SU-DHL-6 (cell line): ENCODE results near the gene FCGR3A.

Source experiments
- EZH2phosphoT487 ChIP-seq: fragments of 200-600 bp; sonication (generic), shearing (Covaris generic); conservative IDR thresholded peaks from 2 replicates; pipeline ENCODE4 v1.6.1; 2018; ENCODE audit warnings: mild to moderate bottlenecking, antibody characterized with exemption, low read length, moderate library complexity, mixed read lengths
- TF ChIP-seq, protein P1 (sequence below): fragments of 200-600 bp; sonication (generic); IDR thresholded peaks from one replicate; pipeline ENCODE4 v1.5.1; 2017; ENCODE audit warnings: antibody characterized with exemption, mild to moderate bottlenecking, low read length, moderate library complexity; ENCODE audit not compliant: insufficient read depth, poor library complexity, severe bottlenecking

DNA sequence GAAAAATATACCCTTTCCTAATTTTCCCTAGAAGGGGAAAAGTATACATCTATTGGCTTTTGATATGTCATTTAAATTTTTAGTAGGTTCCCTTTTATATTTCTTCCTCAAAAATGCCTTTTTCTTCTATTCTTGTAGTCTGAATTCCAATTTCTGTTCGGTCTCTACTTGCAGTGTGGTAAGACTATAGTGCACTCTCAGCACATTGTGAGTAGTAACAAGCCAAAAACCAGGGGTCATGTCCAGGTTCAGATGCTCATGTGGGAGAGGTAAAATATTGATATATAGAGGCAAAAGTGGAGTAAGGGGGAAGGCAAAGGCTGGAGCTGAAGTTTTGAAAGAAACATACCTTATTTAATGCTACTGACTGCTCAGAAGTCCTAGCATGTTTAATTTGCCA lies 48.4 kb downstream of the FCGR3A start:
- TF ChIP-seq, protein P1, sequence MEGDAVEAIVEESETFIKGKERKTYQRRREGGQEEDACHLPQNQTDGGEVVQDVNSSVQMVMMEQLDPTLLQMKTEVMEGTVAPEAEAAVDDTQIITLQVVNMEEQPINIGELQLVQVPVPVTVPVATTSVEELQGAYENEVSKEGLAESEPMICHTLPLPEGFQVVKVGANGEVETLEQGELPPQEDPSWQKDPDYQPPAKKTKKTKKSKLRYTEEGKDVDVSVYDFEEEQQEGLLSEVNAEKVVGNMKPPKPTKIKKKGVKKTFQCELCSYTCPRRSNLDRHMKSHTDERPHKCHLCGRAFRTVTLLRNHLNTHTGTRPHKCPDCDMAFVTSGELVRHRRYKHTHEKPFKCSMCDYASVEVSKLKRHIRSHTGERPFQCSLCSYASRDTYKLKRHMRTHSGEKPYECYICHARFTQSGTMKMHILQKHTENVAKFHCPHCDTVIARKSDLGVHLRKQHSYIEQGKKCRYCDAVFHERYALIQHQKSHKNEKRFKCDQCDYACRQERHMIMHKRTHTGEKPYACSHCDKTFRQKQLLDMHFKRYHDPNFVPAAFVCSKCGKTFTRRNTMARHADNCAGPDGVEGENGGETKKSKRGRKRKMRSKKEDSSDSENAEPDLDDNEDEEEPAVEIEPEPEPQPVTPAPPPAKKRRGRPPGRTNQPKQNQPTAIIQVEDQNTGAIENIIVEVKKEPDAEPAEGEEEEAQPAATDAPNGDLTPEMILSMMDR, result no peak
- TF ChIP-seq EZH2phosphoT487, result no peak
